Epithelial cell of prostate (primary cell): ENCODE results near the gene GHDC.

Source experiments
- DNase-seq: peaks from one replicate; pipeline ENCODE4 v3.0.0-alpha.2; 2011; ENCODE audit warnings: low read depth, low spot score
- H3K27ac ChIP-seq: fragments of 450-650 bp; 2 replicates; pipeline ENCODE4 v1.5.1; 2017; ENCODE audit warnings: mild to moderate bottlenecking

GHDC gene

GRCh38 chr17:42184713-42185620, 9.3 kb downstream of the GHDC start, which contains the start of gene HCRT:
Gene HCRT (minus strand): TSS chr17:42185452. CDS start chr17:42185365, 87 bp downstream.
- H3K27ac ChIP-seq: no peak within 1 kb of the TSS
- no peak for DNase-seq

DNA sequence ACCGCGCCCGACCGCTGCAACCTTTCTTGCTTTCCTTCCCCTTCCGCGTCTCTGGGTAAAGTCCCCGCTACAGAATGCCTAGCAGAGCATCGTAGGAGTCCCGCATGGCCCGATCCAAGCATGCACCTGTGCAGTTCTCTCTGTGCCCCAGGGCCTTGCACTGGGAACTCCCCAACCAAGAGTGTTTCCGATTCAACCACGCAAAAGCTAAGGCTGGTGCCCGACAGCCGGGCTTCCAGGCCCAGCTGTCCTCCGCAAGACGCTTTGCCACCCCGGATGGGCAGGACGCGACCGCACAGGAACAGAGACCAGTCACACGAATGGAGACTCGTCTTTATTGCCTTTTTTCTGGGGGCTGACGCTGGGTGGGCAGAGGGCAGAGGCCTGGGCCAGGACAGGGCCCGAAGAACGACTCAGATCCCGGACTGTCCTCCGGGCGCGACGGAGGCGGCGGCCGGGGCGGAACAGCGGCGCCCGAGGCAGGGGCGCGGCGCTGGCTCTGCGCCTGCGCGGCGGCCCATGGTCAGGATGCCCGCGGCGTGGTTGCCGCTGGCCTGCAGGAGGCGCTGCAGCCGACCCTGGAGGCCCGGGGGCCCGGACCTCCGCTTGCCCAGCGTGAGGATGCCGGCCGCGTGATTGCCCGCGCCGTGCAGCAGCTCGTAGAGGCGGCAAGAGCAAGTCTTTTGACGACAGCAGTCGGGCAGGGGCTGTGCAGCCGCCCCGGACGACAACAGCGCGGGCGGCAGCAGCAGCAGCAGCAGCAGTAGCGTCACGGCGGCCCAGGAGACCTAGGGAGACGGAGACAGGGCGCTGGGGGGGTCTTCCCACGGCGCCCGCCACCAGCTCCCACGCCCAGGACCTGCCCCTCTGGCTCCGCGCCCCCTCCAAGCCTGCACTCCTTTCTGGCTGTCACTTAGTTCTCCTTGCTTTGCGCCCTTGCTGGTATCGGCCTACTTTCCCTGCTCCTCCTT, 10.3 kb downstream of the GHDC start:
- no peak for DNase-seq
- H3K27ac ChIP-seq: no peak overlapping the region

GRCh38 chr17:42182927-42183734, 11.2 kb downstream of the GHDC start:
- H3K27ac ChIP-seq: no peak overlapping the region
- DNase-seq: no peak

GRCh38 chr17:42181851-42182207, 12.5 kb downstream of the GHDC start:
- no peak for DNase-seq
- H3K27ac ChIP-seq: no peak overlapping the region

DNA sequence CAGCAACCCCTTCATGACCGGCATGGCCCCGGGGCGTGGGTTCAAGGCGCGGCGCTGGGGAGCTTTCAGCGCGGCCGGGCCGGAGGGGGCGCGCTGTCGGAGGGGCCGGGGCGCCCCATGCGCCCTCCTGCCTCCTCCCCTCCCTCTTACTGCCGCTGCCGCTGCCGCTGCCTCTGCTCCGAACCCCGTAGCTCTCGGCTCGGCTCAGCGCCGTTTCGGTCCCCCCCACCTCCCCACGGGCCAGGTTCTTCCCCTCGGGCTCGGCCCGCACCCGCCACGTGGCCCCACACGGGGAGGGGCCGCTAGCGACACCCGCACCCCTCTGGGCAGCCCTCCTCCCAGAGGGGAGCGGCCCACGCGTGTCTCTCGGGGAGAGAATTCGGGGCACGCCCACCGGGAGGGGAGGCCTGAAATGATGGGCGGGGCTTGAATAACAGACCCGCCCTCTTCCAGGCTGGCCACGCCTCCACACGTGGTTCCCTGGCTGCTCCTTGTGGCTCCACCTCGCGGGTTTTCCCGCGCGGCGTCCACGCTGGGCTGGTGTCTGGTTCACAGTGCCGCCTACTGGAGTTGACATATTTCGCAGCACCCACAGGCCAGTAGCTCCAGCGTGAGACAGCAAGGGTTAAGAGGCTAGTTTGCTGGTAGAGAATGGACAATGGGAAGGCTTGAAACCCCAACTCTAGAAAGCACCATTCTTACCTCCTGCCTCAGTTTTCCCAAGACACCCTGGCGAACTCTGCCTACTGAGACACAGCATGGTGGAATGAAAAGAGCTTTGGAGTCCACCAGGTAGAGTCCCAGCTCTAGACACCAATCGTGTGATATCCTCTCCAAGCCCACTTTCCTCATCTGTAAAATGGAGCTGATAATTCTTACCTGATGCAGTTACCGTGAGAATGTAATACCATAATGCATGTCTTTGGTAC, 13.1 kb downstream of the GHDC start, which contains the start of gene KCNH4:
TSS of gene KCNH4 (minus strand) at position 221 of the 929 bp plus-strand sequence. CDS start at position 24, 197 bp downstream.
- no peak within 1 kb of the TSS for H3K27ac ChIP-seq
- peak; percentile 5 for DNase-seq

- no peak overlapping the region for H3K27ac ChIP-seq
- no peak for DNase-seq
These were observed 13.8 kb downstream of the GHDC start for GRCh38 chr17:42180411-42180921.

DNA sequence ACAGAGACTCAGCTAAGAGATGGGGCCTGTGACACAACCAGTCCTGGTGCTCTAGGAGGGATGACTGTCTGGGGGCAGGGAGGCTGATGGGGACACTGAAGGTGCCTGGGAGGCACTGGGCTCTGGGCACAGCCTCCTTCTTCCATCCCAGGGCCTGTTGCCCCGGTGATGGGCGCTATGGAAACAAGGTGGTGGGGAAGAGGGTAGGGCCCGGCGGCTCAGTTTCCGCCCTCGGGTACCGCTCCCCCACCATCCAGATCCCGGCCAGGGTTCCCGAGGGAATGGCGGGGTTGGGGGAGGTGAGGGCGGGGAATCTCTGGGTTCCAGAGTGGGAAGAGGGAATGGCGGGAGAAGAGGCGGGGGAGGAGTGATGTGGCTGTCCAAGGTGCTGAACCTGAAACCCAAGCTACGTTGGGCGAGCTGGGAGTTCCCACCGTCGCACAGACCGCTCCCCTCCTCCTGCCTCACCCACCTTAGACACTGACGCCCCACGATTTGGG, 14.3 kb downstream of the GHDC start:
- DNase-seq: no peak
- no peak overlapping the region for H3K27ac ChIP-seq

DNA sequence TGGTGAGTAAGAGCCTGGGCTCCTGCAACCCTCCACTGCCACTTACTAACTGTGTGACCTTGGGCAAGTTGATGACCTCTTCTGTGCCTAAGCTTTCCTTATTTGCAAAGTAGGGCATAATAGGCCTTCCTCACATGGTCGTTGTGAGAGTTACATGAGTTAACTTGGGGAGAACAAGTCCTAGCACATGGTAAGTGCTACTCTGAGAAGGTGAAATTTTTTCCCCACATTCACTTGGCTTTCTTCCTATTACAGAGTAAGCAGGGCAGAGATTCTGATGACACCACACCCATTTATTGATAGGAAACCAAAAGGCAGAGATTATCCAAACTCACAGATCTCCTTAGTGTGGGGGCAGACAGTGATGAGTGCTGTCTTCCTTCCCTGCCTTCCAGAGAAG, 15.0 kb downstream of the GHDC start:
- DNase-seq: no peak
- H3K27ac ChIP-seq: no peak overlapping the region

DNA sequence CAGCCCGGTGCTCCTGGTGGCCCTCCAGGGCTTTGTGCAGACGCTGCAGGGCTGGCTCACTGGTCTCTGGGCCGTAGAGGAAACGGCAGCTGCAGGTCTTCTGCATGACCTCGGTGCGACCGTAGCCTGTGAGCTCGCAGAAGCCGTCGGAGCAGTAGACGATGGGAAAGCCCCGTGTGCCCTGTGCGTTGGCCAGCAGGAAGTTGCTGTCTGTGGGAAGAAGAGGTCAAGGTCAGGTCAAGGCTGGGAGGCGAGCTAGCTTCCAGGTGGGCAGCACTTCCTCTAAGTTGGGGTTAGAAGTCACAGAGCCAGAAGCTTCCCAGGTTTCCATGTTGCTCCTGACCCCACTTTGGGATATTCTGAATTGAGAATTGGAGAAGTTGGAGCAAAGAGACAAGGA, 15.5 kb downstream of the GHDC start:
- no peak overlapping the region for H3K27ac ChIP-seq
- no peak for DNase-seq

DNA sequence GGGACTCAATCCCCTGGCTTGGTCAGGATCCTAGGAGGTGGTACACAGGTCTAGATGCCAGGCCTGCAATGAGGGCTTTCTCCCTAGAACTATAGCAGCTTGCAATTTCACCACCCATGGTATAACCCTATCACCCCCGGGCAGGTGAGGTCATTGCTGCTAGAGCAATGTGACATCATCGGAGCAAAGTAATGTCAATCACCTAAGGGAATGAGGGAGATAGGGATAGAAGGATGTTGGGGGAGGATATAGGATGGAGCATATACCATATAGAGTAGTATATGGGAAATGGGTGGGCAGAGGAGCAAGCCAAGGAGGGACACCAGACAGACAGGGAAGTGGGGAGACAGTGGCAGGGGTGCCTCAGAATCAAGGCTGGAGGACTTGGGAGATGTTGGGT, 16.6 kb downstream of the GHDC start:
- H3K27ac ChIP-seq: no peak overlapping the region
- no peak for DNase-seq

GRCh38 chr17:42174126-42174783, 20.0 kb downstream of the GHDC start:
- no peak overlapping the region for H3K27ac ChIP-seq
- no peak for DNase-seq

GRCh38 chr17:42171831-42172230, 22.5 kb downstream of the GHDC start:
- H3K27ac ChIP-seq: no peak overlapping the region

GRCh38 chr17:42169351-42169750, 24.9 kb downstream of the GHDC start:
- DNase-seq: no peak
- no peak overlapping the region for H3K27ac ChIP-seq

More at GRCh38 chr17:42171831-42172230, 22.5 kb downstream of the GHDC start:
- peak; percentile 27 for DNase-seq

DNA sequence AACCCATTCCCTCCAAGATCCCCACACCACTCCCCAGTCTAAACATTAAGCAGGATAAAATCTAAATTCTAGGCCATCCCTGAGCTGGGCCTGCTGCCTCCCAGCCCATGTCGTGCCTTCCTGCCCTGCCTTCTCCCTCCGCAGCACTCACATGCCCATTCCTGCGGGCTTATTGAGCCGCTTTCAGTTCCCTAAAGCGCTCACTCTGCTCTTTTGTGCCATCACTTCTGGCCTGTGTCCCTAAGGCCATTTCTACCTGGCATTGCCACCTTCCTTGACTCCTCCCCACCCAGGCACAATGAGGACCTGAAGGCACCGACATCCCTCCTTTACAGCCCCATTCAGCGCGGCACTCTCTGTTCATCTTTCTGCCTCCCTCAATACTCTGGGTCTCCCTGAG, 26.5 kb downstream of the GHDC start:
- no peak overlapping the region for H3K27ac ChIP-seq
- DNase-seq: no peak

GRCh38 chr17:42166196-42166763, 28.0 kb downstream of the GHDC start:
- no peak for DNase-seq
- H3K27ac ChIP-seq: no peak overlapping the region

DNA sequence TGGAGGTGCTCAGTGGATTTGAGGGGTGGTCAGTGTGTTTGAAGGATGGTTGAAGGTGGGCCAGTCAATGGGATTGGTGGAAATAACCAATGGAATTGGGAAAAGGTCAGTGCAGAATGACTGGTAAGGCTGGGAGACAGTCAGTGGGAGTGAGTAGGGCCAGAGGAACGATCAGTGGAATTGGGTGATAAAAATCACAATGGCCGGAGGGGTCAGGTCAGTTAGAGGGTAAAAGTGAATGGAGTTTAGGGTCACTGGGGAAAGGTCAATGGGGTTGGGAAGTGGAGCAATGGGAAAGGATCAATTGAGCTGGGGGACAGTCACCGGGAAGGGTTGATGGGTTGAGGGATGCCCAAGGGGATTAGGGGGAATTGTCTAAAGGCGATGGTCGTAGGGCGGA, 28.5 kb downstream of the GHDC start:
- no peak for DNase-seq
- no peak overlapping the region for H3K27ac ChIP-seq

DNA sequence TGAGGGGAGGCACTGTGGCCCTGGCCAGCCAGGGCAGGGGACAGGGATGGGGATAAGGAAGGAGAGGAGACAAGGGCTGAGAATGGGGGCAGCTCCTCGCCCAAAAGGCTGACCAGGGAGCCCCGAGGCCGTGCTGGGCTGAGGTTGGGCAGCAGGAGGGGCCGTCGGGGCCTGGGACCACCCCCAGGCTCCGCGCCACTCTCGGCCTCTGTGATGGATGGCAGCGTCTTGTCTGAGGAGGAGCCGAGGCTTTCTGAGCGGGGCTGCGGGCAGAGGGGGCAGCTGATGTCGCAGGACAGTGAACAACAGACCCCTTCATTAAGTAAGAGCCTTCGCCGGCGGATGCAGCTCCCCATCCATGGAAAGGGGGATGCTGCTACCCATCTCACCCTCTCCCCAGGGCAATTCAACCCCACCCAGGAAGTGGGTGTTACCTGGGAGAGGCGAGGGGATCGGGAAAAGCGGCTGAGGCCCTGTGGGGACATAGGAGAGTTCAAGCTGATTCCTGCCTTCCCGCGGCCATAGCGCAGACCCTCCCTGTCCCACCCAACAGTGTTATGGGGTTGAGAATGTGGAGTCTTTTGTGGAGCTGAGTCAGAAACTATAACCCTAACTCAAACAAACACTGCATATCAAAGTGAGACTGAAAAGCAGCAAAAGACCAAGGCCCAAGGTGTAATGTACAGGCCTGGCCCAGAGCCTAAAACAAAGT, 30.4 kb downstream of the GHDC start:
- no peak for DNase-seq
- no peak overlapping the region for H3K27ac ChIP-seq
